ENCODE results near the gene TAF1A. TPM values are rescaled to one million over a fixed set of nuclear protein-coding genes. Genes with fewer than 3 reads are reported as not detected.

Gene TAF1A
- total RNA-seq, 1 donor from 2014 or later, result 6.1 TPM

DNA sequence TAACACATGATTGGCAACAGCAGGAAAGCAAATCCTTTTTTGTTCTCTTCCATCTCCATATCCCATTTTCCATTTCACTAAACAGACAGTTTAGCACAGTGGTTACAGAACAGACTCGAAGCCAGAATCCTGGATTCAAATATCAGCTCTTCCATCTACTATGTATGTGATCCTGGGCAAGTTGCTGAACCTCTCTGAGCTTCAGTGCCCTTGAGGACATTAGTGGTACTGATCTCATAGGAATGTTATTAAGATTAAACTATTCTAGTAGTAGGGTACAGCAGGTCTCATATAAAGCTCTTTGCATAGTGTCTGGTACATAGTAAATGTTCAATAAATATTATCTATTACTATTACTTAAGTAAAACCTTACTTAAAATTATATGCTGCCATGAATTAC is 28.1 kb downstream of the TAF1A start:
- no peak for DNase-seq (ENCODE audit: extremely low spot score, unreplicated experiment)
- Mint-ChIP-seq H3K27ac (ENCODE audit: unreplicated experiment) (no peak overlapping the region), H3K9me3 (ENCODE audit: unreplicated experiment) (no peaks in the 10 kb centered on the region), H3K36me3 (ENCODE audit: unreplicated experiment) (peaks cover 12% of the 10 kb centered on the region), H3K27me3 (ENCODE audit: unreplicated experiment) (no peaks in the 10 kb centered on the region), H3K4me1 (ENCODE audit: unreplicated experiment) (peaks cover 3% of the 10 kb centered on the region), H3K4me3 (ENCODE audit: unreplicated experiment) (no peak overlapping the region)
- TF ChIP-seq, protein P1, sequence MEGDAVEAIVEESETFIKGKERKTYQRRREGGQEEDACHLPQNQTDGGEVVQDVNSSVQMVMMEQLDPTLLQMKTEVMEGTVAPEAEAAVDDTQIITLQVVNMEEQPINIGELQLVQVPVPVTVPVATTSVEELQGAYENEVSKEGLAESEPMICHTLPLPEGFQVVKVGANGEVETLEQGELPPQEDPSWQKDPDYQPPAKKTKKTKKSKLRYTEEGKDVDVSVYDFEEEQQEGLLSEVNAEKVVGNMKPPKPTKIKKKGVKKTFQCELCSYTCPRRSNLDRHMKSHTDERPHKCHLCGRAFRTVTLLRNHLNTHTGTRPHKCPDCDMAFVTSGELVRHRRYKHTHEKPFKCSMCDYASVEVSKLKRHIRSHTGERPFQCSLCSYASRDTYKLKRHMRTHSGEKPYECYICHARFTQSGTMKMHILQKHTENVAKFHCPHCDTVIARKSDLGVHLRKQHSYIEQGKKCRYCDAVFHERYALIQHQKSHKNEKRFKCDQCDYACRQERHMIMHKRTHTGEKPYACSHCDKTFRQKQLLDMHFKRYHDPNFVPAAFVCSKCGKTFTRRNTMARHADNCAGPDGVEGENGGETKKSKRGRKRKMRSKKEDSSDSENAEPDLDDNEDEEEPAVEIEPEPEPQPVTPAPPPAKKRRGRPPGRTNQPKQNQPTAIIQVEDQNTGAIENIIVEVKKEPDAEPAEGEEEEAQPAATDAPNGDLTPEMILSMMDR (IDR thresholded peaks at IDR 0.05), result no peak

DNA sequence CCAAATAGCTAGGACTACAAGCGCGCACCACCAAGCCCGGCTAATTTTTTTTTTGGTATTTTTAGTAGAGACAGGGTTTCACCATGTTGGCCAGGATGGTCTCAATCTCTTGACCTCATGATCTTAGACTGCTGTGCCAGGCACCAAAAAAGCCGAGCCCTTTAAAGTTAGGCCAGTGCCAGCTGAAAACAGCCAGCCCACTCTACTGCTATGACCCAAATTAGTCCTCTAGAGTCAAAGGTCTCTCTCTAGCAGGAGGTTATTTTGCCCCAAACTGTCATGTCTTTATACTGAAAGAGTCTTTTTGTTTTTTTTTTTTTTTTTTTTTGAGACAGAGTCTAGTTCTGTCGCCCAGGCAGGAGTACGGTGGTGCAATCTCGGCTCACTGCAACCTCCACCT is 32.2 kb downstream of the TAF1A start:
- TF ChIP-seq, protein P1 (IDR thresholded peaks at IDR 0.05), result no peak
- H3K27ac Mint-ChIP-seq (ENCODE audit: unreplicated experiment), result no peak overlapping the region
- no peak for DNase-seq (ENCODE audit: extremely low spot score, unreplicated experiment)
- H3K36me3 Mint-ChIP-seq (ENCODE audit: unreplicated experiment), result peaks cover 9% of the 10 kb centered on the region
- H3K9me3 Mint-ChIP-seq (ENCODE audit: unreplicated experiment), result no peaks in the 10 kb centered on the region
- peaks cover 3% of the 10 kb centered on the region for H3K4me1 Mint-ChIP-seq (ENCODE audit: unreplicated experiment)
- H3K4me3 Mint-ChIP-seq (ENCODE audit: unreplicated experiment), result no peak overlapping the region
- H3K27me3 Mint-ChIP-seq (ENCODE audit: unreplicated experiment), result no peaks in the 10 kb centered on the region

DNA sequence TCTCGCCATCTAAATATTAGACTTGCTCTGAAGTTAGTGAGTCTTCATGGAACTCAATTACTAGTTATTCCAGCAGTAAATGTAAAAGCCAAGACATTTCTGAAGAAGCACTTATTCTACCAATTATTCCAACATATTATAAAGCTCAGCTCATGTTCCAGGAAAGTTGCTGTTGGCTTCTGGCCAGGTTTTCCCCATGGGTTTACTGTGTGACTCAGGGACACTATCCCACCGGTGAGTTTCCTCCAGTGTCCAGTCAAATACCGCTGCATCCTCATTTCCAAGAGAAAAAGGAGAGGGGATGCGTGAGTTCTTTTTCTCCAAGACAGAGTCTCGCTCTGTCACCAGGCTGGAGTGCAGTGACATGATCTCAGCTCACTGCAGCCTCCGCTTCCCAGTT is 32.6 kb downstream of the TAF1A start:
- no peak for DNase-seq (ENCODE audit: extremely low spot score, unreplicated experiment)
- no peak overlapping the region for H3K27ac Mint-ChIP-seq (ENCODE audit: unreplicated experiment)
- H3K27me3 Mint-ChIP-seq (ENCODE audit: unreplicated experiment), result no peaks in the 10 kb centered on the region
- no peaks in the 10 kb centered on the region for H3K9me3 Mint-ChIP-seq (ENCODE audit: unreplicated experiment)
- TF ChIP-seq, protein P1 (IDR thresholded peaks at IDR 0.05), result no peak
- H3K4me1 Mint-ChIP-seq (ENCODE audit: unreplicated experiment), result peaks cover 3% of the 10 kb centered on the region
- H3K4me3 Mint-ChIP-seq (ENCODE audit: unreplicated experiment), result no peak overlapping the region
- H3K36me3 Mint-ChIP-seq (ENCODE audit: unreplicated experiment), result peaks cover 8% of the 10 kb centered on the region

DNA sequence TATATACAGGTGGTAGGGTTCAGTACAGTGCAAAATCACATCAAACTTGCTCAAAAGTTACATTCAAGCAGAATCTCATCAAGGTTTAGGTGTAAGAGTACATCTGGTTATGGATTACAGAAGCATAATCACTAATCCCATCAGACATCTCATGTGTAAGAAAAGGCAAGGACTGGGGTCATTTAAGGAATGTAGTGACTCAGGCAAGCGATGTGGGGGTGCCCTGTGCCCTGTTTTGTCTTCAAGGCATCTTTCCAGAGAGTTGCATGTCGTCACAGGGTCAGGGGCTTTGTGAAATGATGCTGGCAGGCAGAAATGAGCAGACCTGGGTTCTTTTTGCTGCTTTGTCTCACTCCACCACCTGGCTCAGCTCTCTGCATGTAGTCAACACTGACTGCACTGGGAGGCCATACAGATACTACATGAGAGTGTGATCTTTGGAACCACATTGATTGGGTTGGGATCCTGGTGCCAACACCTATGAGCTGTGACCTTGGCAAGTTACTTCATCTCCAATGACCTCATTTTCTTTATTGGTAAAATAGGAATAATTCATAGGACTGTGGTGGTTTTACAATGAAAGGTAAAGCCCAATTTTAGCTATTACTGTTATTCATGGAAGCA is 33.6 kb downstream of the TAF1A start:
- H3K27me3 Mint-ChIP-seq (ENCODE audit: unreplicated experiment), result no peaks in the 10 kb centered on the region
- H3K4me1 Mint-ChIP-seq (ENCODE audit: unreplicated experiment), result peaks cover 3% of the 10 kb centered on the region
- no peaks in the 10 kb centered on the region for H3K9me3 Mint-ChIP-seq (ENCODE audit: unreplicated experiment)
- H3K4me3 Mint-ChIP-seq (ENCODE audit: unreplicated experiment), result no peak overlapping the region
- peaks cover 8% of the 10 kb centered on the region for H3K36me3 Mint-ChIP-seq (ENCODE audit: unreplicated experiment)
- H3K27ac Mint-ChIP-seq (ENCODE audit: unreplicated experiment), result no peak overlapping the region
- no peak for DNase-seq (ENCODE audit: extremely low spot score, unreplicated experiment)
- TF ChIP-seq, protein P1 (IDR thresholded peaks at IDR 0.05), result no peak

DNA sequence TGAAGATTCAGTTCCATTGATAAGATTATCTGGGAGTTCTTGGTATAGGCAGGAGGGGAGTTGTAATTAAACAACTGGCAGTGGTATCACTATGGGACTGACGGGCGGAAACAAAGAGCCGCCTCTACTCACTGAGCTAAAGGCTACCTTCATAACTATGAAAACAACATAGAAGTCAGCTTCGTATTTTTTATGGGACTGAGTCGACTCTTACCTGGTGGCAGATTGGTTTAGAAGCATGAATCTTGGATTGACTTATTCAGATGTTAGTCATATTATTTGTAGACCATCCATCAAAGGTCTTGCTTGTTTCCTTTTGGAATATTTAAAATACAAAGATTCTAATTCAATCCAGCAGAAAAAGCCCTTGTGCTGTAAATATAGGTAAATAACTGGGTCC is 35.6 kb downstream of the TAF1A start:
- no peak overlapping the region for H3K4me3 Mint-ChIP-seq (ENCODE audit: unreplicated experiment)
- no peak for DNase-seq (ENCODE audit: extremely low spot score, unreplicated experiment)
- no peak overlapping the region for H3K27ac Mint-ChIP-seq (ENCODE audit: unreplicated experiment)
- H3K36me3 Mint-ChIP-seq (ENCODE audit: unreplicated experiment), result peaks cover 8% of the 10 kb centered on the region
- peaks cover 3% of the 10 kb centered on the region for H3K4me1 Mint-ChIP-seq (ENCODE audit: unreplicated experiment)
- TF ChIP-seq, protein P1 (IDR thresholded peaks at IDR 0.05), result no peak
- H3K27me3 Mint-ChIP-seq (ENCODE audit: unreplicated experiment), result no peaks in the 10 kb centered on the region
- H3K9me3 Mint-ChIP-seq (ENCODE audit: unreplicated experiment), result no peaks in the 10 kb centered on the region
